Astrocyte of the spinal cord (primary cell): ENCODE measurements around the gene MIA.

ENCODE experiments used
- DNase-seq: peaks from one replicate; pipeline ENCODE4 v3.0.0; 2011; ENCODE audit warnings: low read depth, low spot score
- H3K4me3 ChIP-seq: 2 replicates; pipeline ENCODE4 v1.5.1; 2011; ENCODE audit warnings: low read depth, mild to moderate bottlenecking, low read length, moderate library complexity
- CTCF ChIP-seq: IDR thresholded peaks from 2 replicates; pipeline ENCODE4 v1.5.1; 2012; ENCODE audit warnings: low read depth, mild to moderate bottlenecking, low read length, inconsistent platforms
- in situ Hi-C: cut with HindIII; loops from 2 replicates; pipeline ENCODE4 v1.10.0; 2017; ENCODE audit warnings: low sequenced_read_pairs

The MIA gene

GRCh38 chr19:40791349-40791748 is 16.0 kb downstream of the MIA start:
- H3K4me3 ChIP-seq = no peak overlapping the region
- no peak for TF ChIP-seq CTCF
- in situ Hi-C loops = no loop called here
- DNase-seq = no peak

GRCh38 chr19:40791996-40792395 is 16.7 kb downstream of the MIA start:
- H3K4me3 ChIP-seq = no peak overlapping the region
- no peak for TF ChIP-seq CTCF
- in situ Hi-C loops = no loop called here
- DNase-seq = no peak

- in situ Hi-C loops = no loop called here
- DNase-seq = no peak
- no peak for TF ChIP-seq CTCF
- H3K4me3 ChIP-seq = no peak overlapping the region
These were observed 22.0 kb downstream of the MIA start for GRCh38 chr19:40797166-40797962.

- in situ Hi-C loops = no loop called here
- peak; percentile 42 for DNase-seq
- peak; percentile 51 for TF ChIP-seq CTCF
- peak overlapping the region; percentile 60 for H3K4me3 ChIP-seq
These were observed 22.8 kb downstream of the MIA start for GRCh38 chr19:40797963-40798682.

DNA sequence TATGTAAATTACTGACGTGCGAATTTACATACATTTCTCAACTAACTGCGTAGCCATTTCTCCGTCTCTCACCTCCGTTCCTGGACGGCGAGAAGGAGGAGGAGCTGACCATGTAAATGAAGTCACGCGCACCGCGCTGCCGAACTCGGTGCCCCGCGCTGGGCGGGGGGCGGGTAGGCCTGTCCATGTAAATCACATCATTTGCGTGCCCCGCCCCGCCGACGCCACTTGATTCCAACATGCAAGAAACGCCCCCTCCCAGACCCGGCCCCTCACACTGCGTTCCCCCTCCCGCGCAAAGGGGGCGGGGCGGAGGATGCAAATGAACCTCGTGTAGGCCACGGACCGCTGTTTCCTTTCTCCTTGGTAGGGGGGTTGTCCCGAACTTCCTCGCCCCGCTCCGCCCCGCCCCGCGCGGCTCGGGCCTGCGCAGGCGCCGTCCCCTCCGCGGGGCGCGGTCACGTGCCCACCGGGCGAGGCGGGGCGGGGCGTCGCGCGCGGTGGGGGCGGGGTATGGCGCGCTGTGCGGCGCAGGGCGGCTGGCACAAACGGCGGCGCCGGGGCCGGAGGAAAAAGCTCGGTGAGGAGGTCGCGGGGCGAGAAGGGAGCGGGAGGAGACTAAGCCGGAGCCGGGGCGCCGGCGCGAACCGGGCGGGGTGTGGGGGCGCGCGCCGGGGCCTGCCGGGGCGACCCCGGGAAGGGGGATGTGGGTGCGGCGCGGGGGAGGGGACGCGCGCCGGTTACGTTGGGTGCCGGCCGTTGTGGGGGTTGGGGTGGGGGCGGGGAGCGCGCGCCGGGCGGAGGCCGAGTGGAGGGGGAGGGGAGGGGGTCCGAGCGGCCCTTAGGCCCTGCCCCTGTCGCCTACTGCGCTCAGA is 23.6 kb downstream of the MIA start, which contains the start of gene EGLN2:
Gene EGLN2 (plus strand): TSS at position 509 of the 875 bp plus-strand sequence. CDS start 1,382 bp downstream, outside the sequence.
- peak within 1 kb of the TSS; percentile 83 for H3K4me3 ChIP-seq
- TF ChIP-seq CTCF = no peak
- peak; percentile 100 for DNase-seq

More for the DNA sequence above, 23.6 kb downstream of the MIA start, which contains the start of gene EGLN2:
- in situ Hi-C loops = no loop called here
